K562 (cell line): ENCODE results near the gene SLCO3A1. TPM values are rescaled to one million over a fixed set of nuclear protein-coding genes. Genes with fewer than 3 reads are reported as not detected.

Source experiments
- ATAC-seq: fragments of 200-7000 bp; cut with Tn5 transposase; 3 replicates; pipeline ENCODE4 v1.9.1; 2020; ENCODE audit warnings: moderate library complexity
- BruUV-seq: library from RNA; stranded (reverse); fragments of 400-500 nt; replicated peaks from 2 replicates; lab custom pipeline; 2021; lab: Mats Ljungman, UMichigan
- CTCF ChIA-PET: fragments of 300-600 bp; formaldehyde crosslinking; extraction: SDS; loops from one replicate; lab custom pipeline; 2021; ENCODE audit warnings: low intra/inter-chr PET ratio; lab: Yijun Ruan, JAX
- POLR2A ChIA-PET: fragments of 300-600, 350-650 bp; sonication (Branson Sonifier 250); formaldehyde crosslinking; extraction: SDS; loops from one replicate; lab custom pipeline; 2021; ENCODE audit warnings: antibody characterized with exemption, inconsistent platforms; lab: Yijun Ruan, JAX
- DNase-seq, 4 experiments: peaks; one replicate each; pipeline versions ENCODE4 v3.0.0 to v3.0.0-alpha.2; 2011 to 2018; ENCODE audit warnings: low spot score in 3 of 4, mixed read lengths in 3 of 4; ENCODE audit errors: extremely low read depth in 1 of 4
- FAIRE-seq: peaks from 2 replicates; lab custom pipeline; 2011; peaks lifted over from hg19 to GRCh38; lab: Jason Lieb, UNC
- H2AFZ ChIP-seq: 2 replicates; pipeline ENCODE4 v1.6.0; 2011; ENCODE audit warnings: low read depth, low read length, control low read depth, inconsistent platforms
- H3K27ac ChIP-seq: fragments of 200-600 bp; 3 replicates; pipeline ENCODE4 v1.8.0; 2011; ENCODE audit warnings: low read depth, mild to moderate bottlenecking, control low read depth, inconsistent platforms, low read length, moderate library complexity, mixed read lengths; ENCODE audit errors: extremely low read depth
- H3K27me3 ChIP-seq, 2 experiments: fragments of 300-600 bp in 1 of 2; 2 replicates in 1 of 2; 3 replicates in 1 of 2; pipeline versions ENCODE4 v1.6.0 to v1.8.0; 2011; ENCODE audit warnings: inconsistent platforms in 2 of 2, low read length in 2 of 2, mild to moderate bottlenecking in 1 of 2, mixed read lengths in 1 of 2, moderate library complexity in 1 of 2; ENCODE audit not compliant: control insufficient read depth in 2 of 2, insufficient read depth in 2 of 2
- H3K36me3 ChIP-seq: fragments of 300-600 bp; 3 replicates; pipeline ENCODE4 v1.8.0; 2011; ENCODE audit warnings: mild to moderate bottlenecking, low read length, inconsistent platforms; ENCODE audit not compliant: control insufficient read depth, insufficient read depth
- H3K4me1 ChIP-seq, 2 experiments: fragments of 200-600 bp in 1 of 2; replicated peaks in 1 of 2; 2 replicates in 1 of 2; 3 replicates in 1 of 2; pipeline versions ENCODE4 v1.5.1 to v1.8.0; 2011; ENCODE audit warnings: inconsistent platforms in 2 of 2, low read length in 2 of 2, mild to moderate bottlenecking in 1 of 2, mixed read lengths in 1 of 2, moderate library complexity in 1 of 2; ENCODE audit not compliant: control insufficient read depth in 2 of 2, insufficient read depth in 2 of 2
- H3K4me2 ChIP-seq: 2 replicates; pipeline ENCODE4 v1.6.1; 2011; ENCODE audit warnings: low read length, control low read depth, inconsistent platforms, mixed read lengths; ENCODE audit not compliant: insufficient read depth
- H3K4me3 ChIP-seq: fragments of 200-600 bp; sonication (generic), shearing (Covaris generic); 2 replicates; pipeline ENCODE4 v1.5.1; 2016; ENCODE audit warnings: control low read depth, inconsistent platforms
- H3K79me2 ChIP-seq: fragments of 200-600 bp; 3 replicates; pipeline ENCODE4 v1.8.0; 2011; ENCODE audit warnings: low read length, inconsistent platforms; ENCODE audit not compliant: control insufficient read depth, insufficient read depth
- H3K9ac ChIP-seq, 2 experiments: 2 replicates each; pipeline versions ENCODE4 v1.6.0 to v1.6.1; 2011; ENCODE audit warnings: low read depth in 2 of 2, low read length in 2 of 2, control low read depth in 1 of 2, inconsistent platforms in 1 of 2, mild to moderate bottlenecking in 1 of 2, mixed read lengths in 1 of 2; ENCODE audit not compliant: insufficient read depth in 1 of 2
- H3K9me1 ChIP-seq: one replicate; pipeline ENCODE4 v1.6.0; 2011; ENCODE audit warnings: inconsistent platforms, mild to moderate bottlenecking, low read length, moderate library complexity; ENCODE audit not compliant: control insufficient read depth, insufficient read depth
- H3K9me3 ChIP-seq: replicated peaks from 2 replicates; pipeline ENCODE4 v1.5.1; 2011; ENCODE audit warnings: low read depth, low read length, inconsistent platforms; ENCODE audit not compliant: control insufficient read depth, insufficient read depth
- H4K20me1 ChIP-seq: replicated peaks from 2 replicates; pipeline ENCODE4 v1.6.1; 2011; ENCODE audit warnings: low read length, inconsistent platforms, mixed read lengths; ENCODE audit not compliant: control insufficient read depth, insufficient read depth
- ATF1 ChIP-seq, 2 experiments: fragments of 450-650 bp in 1 of 2; IDR thresholded peaks; 2 replicates each; pipeline ENCODE4 v1.6.1; 2016; ENCODE audit warnings: missing compliant biosample characterization in 1 of 2, missing genetic modification characterization in 1 of 2
- CAMTA2 ChIP-seq: fragments of 250-450 bp; sonication (Bioruptor Pico); conservative IDR thresholded peaks from 2 replicates; pipeline ENCODE4 v1.5.1; 2022
- CC2D1A ChIP-seq: fragments of 450-650 bp; IDR thresholded peaks from 2 replicates; pipeline ENCODE4 v1.6.1; 2017; ENCODE audit warnings: mild to moderate bottlenecking
- HMGN3 ChIP-seq: IDR thresholded peaks from 2 replicates; pipeline ENCODE4 v1.6.1; 2011; ENCODE audit warnings: borderline replicate concordance, low read depth, mild to moderate bottlenecking, mixed read lengths, low read length; ENCODE audit not compliant: insufficient read length; ENCODE audit errors: extremely low read depth
- SOX6 ChIP-seq: fragments of 450-650 bp; IDR thresholded peaks from 2 replicates; pipeline ENCODE4 v1.6.1; 2014; ENCODE audit warnings: mild to moderate bottlenecking
- WGBS: fragments of 100-300 bp; shearing (Covaris generic); methylation state at CpG from one replicate; pipeline ENCODE4 v1.1.6; 2016; ENCODE audit warnings: low coverage, mixed read lengths; ENCODE audit not compliant: insufficient coverage; ENCODE audit errors: missing lambda C conversion rate; 5-methylcytosine and 5-hydroxymethylcytosine counted together
- in situ Hi-C: fragments of 300-500 bp; cut with MboI; formaldehyde crosslinking; loops from 4 replicates; pipeline ENCODE4 v1.15.0; 2018; ENCODE audit warnings: inconsistent platforms, mixed read lengths
- intact Hi-C: fragments of 100-400 bp; cut with micrococcal nuclease; formaldehyde crosslinking; loops from 2 replicates; pipeline ENCODE4 v1.14.2; 2022
- polyA plus RNA-seq, 8 experiments: library from polyadenylated mRNA; depleted of rRNA in 4 of 8; stranded (reverse) in 5 of 8; unstranded in 3 of 8; fragments of >200 nt; fragmentation: Nextera tagmentation in 2 of 8; fragmentation: Illumina TruSeq in 1 of 8; extraction: Ambion mirVana in 2 of 8; extraction: Trizol in 1 of 8; gene quantifications; 2 replicates each; pipeline versions ENCODE4 v1.2.1 to v1.2.3, GENCODE V29; 2011 to 2014; ENCODE audit warnings: inconsistent platforms in 1 of 8, missing spikeins in 1 of 8
- total RNA-seq, 7 experiments: library from RNA; depleted of rRNA in 6 of 7; stranded (reverse); fragments of >200 nt in 6 of 7; fragmentation: Illumina TruSeq in 2 of 7; extraction: Trizol in 2 of 7; gene quantifications; 2 replicates each; pipeline versions ENCODE4 v1.2.1 to v1.2.3, GENCODE V29; 2011 to 2021; ENCODE audit warnings: low replicate concordance in 1 of 7
- TF ChIP-seq, protein P1 (sequence below): IDR thresholded peaks from 2 replicates; pipeline ENCODE4 v1.6.1; 2012; ENCODE audit warnings: low read depth, low read length, improper control_type of control experiment, borderline replicate concordance
- TF ChIP-seq, protein P2 (sequence below): fragments of 250-450 bp; sonication (Bioruptor Pico); IDR thresholded peaks from 2 replicates; pipeline ENCODE4 v1.5.0; 2022; ENCODE audit warnings: mild to moderate bottlenecking
- TF ChIP-seq, protein P3 (sequence below): fragments of 450-650 bp; IDR thresholded peaks from 2 replicates; pipeline ENCODE4 v1.7.1; 2018; ENCODE audit warnings: mild to moderate bottlenecking, low read depth; ENCODE audit not compliant: partially characterized antibody
- TF ChIP-seq, protein P4 (sequence below): conservative IDR thresholded peaks from 2 replicates; pipeline ENCODE4 v1.6.1; 2011; ENCODE audit warnings: low read depth, mild to moderate bottlenecking, low read length; ENCODE audit not compliant: control insufficient read depth

The SLCO3A1 gene
- total and polyA plus RNA-seq, 9 of the 15 experiments (the other 6 are each of a cell fraction or from before 2014, with no cell fraction given) = 0.01 to 0.84 (median 0.06) TPM; not detected in 3

DNA sequence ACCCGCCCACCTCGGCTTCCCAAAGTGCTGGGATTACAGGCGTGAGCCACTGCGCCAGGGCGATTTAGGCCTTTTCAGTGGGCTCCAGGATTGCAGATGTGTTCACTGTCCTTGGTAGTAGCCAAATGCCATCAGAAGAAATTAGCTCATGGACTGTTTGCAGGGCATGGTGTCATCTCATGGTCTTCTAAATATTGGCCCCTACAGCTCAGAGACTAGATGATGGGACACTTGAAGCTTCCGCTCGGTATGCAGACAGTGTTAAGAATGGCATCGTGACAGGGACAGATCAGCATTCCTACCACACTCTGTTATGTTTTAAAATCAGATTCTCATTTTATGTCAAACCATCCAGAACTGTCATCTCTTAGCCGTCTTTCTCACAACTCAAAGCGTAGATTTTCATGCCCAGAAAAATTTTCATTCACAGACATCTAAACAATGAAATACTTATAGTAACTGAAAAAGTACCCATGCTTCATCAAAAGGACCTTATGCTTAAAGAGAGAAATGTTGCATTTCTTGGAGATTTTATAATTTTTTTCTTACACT, 24.9 kb downstream of the SLCO3A1 start:
- no peak overlapping the region for H3K9ac ChIP-seq
- intact Hi-C loops = no loop called here
- no peak for DNase-seq
- no peaks in the 10 kb centered on the region for H3K9me1 ChIP-seq
- TF ChIP-seq, protein P1, sequence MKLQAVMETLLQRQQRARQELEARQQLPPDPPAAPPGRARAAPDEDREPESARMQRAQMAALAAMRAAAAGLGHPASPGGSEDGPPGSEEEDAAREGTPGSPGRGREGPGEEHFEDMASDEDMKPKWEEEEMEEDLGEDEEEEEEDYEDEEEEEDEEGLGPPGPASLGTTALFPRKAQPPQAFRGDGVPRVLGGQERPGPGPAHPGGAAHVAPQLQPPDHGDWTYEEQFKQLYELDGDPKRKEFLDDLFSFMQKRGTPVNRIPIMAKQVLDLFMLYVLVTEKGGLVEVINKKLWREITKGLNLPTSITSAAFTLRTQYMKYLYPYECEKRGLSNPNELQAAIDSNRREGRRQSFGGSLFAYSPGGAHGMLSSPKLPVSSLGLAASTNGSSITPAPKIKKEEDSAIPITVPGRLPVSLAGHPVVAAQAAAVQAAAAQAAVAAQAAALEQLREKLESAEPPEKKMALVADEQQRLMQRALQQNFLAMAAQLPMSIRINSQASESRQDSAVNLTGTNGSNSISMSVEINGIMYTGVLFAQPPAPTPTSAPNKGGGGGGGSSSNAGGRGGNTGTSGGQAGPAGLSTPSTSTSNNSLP = no peak
- TF ChIP-seq, protein P2, sequence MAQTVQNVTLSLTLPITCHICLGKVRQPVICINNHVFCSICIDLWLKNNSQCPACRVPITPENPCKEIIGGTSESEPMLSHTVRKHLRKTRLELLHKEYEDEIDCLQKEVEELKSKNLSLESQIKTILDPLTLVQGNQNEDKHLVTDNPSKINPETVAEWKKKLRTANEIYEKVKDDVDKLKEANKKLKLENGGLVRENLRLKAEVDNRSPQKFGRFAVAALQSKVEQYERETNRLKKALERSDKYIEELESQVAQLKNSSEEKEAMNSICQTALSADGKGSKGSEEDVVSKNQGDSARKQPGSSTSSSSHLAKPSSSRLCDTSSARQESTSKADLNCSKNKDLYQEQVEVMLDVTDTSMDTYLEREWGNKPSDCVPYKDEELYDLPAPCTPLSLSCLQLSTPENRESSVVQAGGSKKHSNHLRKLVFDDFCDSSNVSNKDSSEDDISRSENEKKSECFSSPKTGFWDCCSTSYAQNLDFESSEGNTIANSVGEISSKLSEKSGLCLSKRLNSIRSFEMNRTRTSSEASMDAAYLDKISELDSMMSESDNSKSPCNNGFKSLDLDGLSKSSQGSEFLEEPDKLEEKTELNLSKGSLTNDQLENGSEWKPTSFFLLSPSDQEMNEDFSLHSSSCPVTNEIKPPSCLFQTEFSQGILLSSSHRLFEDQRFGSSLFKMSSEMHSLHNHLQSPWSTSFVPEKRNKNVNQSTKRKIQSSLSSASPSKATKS = no peak
- TF ChIP-seq ATF1 (CRISPR knock-in tag; IDR thresholded peaks at IDR 0.05) (no peak), ATF1 (tag; IDR thresholded peaks at IDR 0.05) (no peak), CAMTA2 (CRISPR knock-in tag) (no peak), CC2D1A (no peak), SOX6 (no peak), HMGN3 (no peak)
- TF ChIP-seq, protein P3, sequence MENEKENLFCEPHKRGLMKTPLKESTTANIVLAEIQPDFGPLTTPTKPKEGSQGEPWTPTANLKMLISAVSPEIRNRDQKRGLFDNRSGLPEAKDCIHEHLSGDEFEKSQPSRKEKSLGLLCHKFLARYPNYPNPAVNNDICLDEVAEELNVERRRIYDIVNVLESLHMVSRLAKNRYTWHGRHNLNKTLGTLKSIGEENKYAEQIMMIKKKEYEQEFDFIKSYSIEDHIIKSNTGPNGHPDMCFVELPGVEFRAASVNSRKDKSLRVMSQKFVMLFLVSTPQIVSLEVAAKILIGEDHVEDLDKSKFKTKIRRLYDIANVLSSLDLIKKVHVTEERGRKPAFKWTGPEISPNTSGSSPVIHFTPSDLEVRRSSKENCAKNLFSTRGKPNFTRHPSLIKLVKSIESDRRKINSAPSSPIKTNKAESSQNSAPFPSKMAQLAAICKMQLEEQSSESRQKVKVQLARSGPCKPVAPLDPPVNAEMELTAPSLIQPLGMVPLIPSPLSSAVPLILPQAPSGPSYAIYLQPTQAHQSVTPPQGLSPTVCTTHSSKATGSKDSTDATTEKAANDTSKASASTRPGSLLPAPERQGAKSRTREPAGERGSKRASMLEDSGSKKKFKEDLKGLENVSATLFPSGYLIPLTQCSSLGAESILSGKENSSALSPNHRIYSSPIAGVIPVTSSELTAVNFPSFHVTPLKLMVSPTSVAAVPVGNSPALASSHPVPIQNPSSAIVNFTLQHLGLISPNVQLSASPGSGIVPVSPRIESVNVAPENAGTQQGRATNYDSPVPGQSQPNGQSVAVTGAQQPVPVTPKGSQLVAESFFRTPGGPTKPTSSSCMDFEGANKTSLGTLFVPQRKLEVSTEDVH = no peak
- TF ChIP-seq, protein P4, sequence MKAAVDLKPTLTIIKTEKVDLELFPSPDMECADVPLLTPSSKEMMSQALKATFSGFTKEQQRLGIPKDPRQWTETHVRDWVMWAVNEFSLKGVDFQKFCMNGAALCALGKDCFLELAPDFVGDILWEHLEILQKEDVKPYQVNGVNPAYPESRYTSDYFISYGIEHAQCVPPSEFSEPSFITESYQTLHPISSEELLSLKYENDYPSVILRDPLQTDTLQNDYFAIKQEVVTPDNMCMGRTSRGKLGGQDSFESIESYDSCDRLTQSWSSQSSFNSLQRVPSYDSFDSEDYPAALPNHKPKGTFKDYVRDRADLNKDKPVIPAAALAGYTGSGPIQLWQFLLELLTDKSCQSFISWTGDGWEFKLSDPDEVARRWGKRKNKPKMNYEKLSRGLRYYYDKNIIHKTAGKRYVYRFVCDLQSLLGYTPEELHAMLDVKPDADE = no peak
- no TSS peak for BruUV-seq
- no peaks in the 10 kb centered on the region for H3K4me1 ChIP-seq
- ChIA-PET CTCF (no interaction called here), POLR2A (interaction anchor here (0.7 kb wide), 1 partner anchor 18 kb away, joined by 3 read pairs; no protein-coding TSS in a partner anchor)
- no peaks in the 10 kb centered on the region for H3K79me2 ChIP-seq
- no peaks in the 10 kb centered on the region for H3K9me3 ChIP-seq
- ATAC-seq = no peak
- H3K27me3 ChIP-seq = peaks cover 3 to 13% of the 10 kb centered on the region in 2 experiments; a peak in 2 of 5 replicates
- in situ Hi-C loops = no loop called here
- no peaks in the 10 kb centered on the region for H4K20me1 ChIP-seq
- no peak overlapping the region for H3K27ac ChIP-seq
- FAIRE-seq = no peak
- H2AFZ ChIP-seq = no peak overlapping the region
- no peak overlapping the region for H3K4me2 ChIP-seq
- no peaks in the 10 kb centered on the region for H3K36me3 ChIP-seq
- H3K4me3 ChIP-seq = no peak overlapping the region
- 0% methylated on average over 10 of the region's 10 CpGs for WGBS
